ENCODE measurements around the gene LINC01488. TPM values are rescaled to one million over a fixed set of nuclear protein-coding genes. Genes with fewer than 3 reads are reported as not detected.

Gene LINC01488
- total RNA-seq, 1 experiment from 2014 or later = not detected

- H3K27me3 ChIP-seq (replicated peaks; ENCODE audit: control insufficient read depth, insufficient read depth, low read length) = no peaks in the 10 kb centered on the region
- no peak for TF ChIP-seq CTCF (IDR thresholded peaks at IDR 0.05; ENCODE audit: insufficient read depth in 1 of 2, low read depth in 1 of 2, low read length in 1 of 2, severe bottlenecking in 1 of 2, unreplicated experiment in 1 of 2)
- Mint-ChIP-seq H3K4me1 (ENCODE audit: low read depth, unreplicated experiment) (no peaks in the 10 kb centered on the region), H3K27ac (ENCODE audit: unreplicated experiment) (no peak overlapping the region), H3K36me3 (ENCODE audit: insufficient read depth, unreplicated experiment) (no peaks in the 10 kb centered on the region), H3K4me3 (ENCODE audit: unreplicated experiment) (no peak overlapping the region), H3K9me3 (ENCODE audit: unreplicated experiment) (no peaks in the 10 kb centered on the region), H3K27me3 (ENCODE audit: insufficient read depth, unreplicated experiment) (no peaks in the 10 kb centered on the region)
- H3K4me1 ChIP-seq = no peaks in the 10 kb centered on the region
- POLR2A ChIA-PET = no interaction called here
- no TSS peak for BruUV-seq (replicated peaks)
- CTCF ChIA-PET = interaction anchor here (0.6 kb wide), 1 partner anchor 98 kb away, joined by 3 read pairs; no protein-coding TSS in a partner anchor
- H3K4me3 ChIP-seq (ENCODE audit: low read depth, low read length) = no peak overlapping the region
- DNase-seq = peak in 1 of 2 experiments; percentile 19
- intact Hi-C loops (cut with micrococcal nuclease; ENCODE audit: unreplicated experiment) = no loop called here
- H3K9me3 ChIP-seq = no peaks in the 10 kb centered on the region
- no peaks in the 10 kb centered on the region for H3K36me3 ChIP-seq (ENCODE audit: control insufficient read depth, insufficient read depth, low read length)
Measured at GRCh38 chr11:69533296-69534165, 52.1 kb downstream of the LINC01488 start.

DNA sequence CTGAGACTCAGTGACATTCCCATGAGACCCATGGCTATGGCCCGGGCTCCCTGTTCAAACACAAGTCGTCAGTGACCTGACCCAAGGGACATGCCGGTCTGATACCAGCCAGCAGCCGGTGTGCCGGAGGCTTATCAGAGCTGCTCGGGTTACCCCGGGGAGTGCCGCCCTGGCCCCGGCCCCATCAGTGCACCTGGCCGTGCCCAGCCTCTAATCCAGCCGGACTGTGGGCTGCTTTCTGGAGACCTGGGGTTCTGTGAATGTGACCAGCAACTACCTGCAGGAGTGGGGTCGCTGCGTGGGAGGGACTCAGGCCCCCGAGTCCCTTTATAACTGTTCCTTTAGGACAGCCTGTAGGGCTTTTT, 52.7 kb downstream of the LINC01488 start:
- DNase-seq = no peak
- CTCF ChIA-PET = no interaction called here
- Histone ChIP-seq H3K27me3 (replicated peaks; ENCODE audit: control insufficient read depth, insufficient read depth, low read length) (no peaks in the 10 kb centered on the region), H3K4me3 (ENCODE audit: low read depth, low read length) (no peak overlapping the region), H3K36me3 (ENCODE audit: control insufficient read depth, insufficient read depth, low read length) (no peaks in the 10 kb centered on the region), H3K4me1 (no peaks in the 10 kb centered on the region), H3K9me3 (no peaks in the 10 kb centered on the region)
- no peak overlapping the region for H3K4me3 Mint-ChIP-seq (ENCODE audit: unreplicated experiment)
- TF ChIP-seq CTCF (IDR thresholded peaks at IDR 0.05; ENCODE audit: insufficient read depth in 1 of 2, low read depth in 1 of 2, low read length in 1 of 2, severe bottlenecking in 1 of 2, unreplicated experiment in 1 of 2) = no peak
- H3K27me3 Mint-ChIP-seq (ENCODE audit: insufficient read depth, unreplicated experiment) = no peaks in the 10 kb centered on the region
- BruUV-seq (replicated peaks) = no TSS peak
- H3K9me3 Mint-ChIP-seq (ENCODE audit: unreplicated experiment) = no peaks in the 10 kb centered on the region
- H3K36me3 Mint-ChIP-seq (ENCODE audit: insufficient read depth, unreplicated experiment) = no peaks in the 10 kb centered on the region
- intact Hi-C loops (cut with micrococcal nuclease; ENCODE audit: unreplicated experiment) = no loop called here
- POLR2A ChIA-PET = interaction anchor here (0.6 kb wide), 1 partner anchor 9 kb away, joined by 3 read pairs; no protein-coding TSS in a partner anchor
- H3K4me1 Mint-ChIP-seq (ENCODE audit: low read depth, unreplicated experiment) = no peaks in the 10 kb centered on the region
- no peak overlapping the region for H3K27ac Mint-ChIP-seq (ENCODE audit: unreplicated experiment)

DNA sequence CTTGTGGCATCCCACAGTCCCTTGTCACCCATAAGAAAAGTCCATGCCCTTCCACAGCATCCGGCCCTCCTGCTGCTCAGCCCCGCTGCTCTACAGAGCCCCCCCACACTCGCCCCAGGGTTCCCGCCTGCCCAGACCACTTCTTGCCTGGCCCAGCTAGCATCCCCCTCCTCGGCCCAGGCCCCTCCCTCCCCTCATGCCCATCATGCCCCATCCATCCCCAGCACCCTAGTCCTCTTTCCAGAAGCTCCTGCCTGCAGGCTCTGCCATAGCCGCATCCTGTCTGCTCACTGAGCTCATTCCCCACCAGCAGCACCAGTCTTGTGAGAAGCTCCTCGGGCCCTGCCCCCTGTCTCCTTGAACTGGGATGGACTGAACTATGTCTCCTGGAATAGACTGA, 54.4 kb downstream of the LINC01488 start:
- no TSS peak for BruUV-seq (replicated peaks)
- no peaks in the 10 kb centered on the region for H3K4me1 Mint-ChIP-seq (ENCODE audit: low read depth, unreplicated experiment)
- H3K27me3 ChIP-seq (replicated peaks; ENCODE audit: control insufficient read depth, insufficient read depth, low read length) = no peaks in the 10 kb centered on the region
- no peak for DNase-seq
- no peak overlapping the region for H3K4me3 Mint-ChIP-seq (ENCODE audit: unreplicated experiment)
- no peaks in the 10 kb centered on the region for H3K9me3 ChIP-seq
- no peaks in the 10 kb centered on the region for H3K27me3 Mint-ChIP-seq (ENCODE audit: insufficient read depth, unreplicated experiment)
- H3K36me3 Mint-ChIP-seq (ENCODE audit: insufficient read depth, unreplicated experiment) = no peaks in the 10 kb centered on the region
- TF ChIP-seq CTCF (IDR thresholded peaks at IDR 0.05; ENCODE audit: insufficient read depth in 1 of 2, low read depth in 1 of 2, low read length in 1 of 2, severe bottlenecking in 1 of 2, unreplicated experiment in 1 of 2) = no peak
- no peaks in the 10 kb centered on the region for H3K36me3 ChIP-seq (ENCODE audit: control insufficient read depth, insufficient read depth, low read length)
- POLR2A ChIA-PET = interaction anchor here (0.7 kb wide), 1 partner anchor 297 kb away, joined by 9 read pairs; no protein-coding TSS in a partner anchor
- intact Hi-C loops (cut with micrococcal nuclease; ENCODE audit: unreplicated experiment) = no loop called here
- no peak overlapping the region for H3K4me3 ChIP-seq (ENCODE audit: low read depth, low read length)
- H3K27ac Mint-ChIP-seq (ENCODE audit: unreplicated experiment) = no peak overlapping the region
- CTCF ChIA-PET = no interaction called here
- H3K9me3 Mint-ChIP-seq (ENCODE audit: unreplicated experiment) = no peaks in the 10 kb centered on the region
- H3K4me1 ChIP-seq = no peaks in the 10 kb centered on the region
